G401.6 (cell line): Measurements from ENCODE around the gene UGGT1.

Experiments
- FAIRE-seq: peaks from 2 replicates; lab custom pipeline; 2012; peaks lifted over from hg19 to GRCh38; lab: Jason Lieb, UNC

UGGT1 gene

GRCh38 chr2:128108166-128108565 is 17.2 kb downstream of the UGGT1 start:
- FAIRE-seq = no peak

DNA sequence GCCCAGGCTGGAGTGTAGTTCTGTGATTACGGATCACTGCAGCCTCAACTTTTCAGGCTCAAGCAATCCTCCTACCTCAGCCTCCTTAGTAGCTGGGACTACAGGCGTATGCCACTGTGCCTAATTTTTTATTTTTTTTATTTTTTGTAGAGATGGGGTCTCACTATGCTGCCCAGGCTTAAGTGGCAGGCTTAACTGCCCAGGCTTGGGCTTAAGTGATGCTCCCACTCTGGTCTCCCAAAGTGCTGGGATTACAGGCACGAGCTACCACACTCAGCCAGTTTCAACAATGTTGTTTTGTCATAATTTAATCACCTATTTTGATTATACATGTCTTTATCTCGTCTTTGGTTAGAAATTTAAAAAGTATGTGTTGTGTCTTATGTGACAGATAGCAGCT is 18.2 kb downstream of the UGGT1 start:
- FAIRE-seq = no peak

DNA sequence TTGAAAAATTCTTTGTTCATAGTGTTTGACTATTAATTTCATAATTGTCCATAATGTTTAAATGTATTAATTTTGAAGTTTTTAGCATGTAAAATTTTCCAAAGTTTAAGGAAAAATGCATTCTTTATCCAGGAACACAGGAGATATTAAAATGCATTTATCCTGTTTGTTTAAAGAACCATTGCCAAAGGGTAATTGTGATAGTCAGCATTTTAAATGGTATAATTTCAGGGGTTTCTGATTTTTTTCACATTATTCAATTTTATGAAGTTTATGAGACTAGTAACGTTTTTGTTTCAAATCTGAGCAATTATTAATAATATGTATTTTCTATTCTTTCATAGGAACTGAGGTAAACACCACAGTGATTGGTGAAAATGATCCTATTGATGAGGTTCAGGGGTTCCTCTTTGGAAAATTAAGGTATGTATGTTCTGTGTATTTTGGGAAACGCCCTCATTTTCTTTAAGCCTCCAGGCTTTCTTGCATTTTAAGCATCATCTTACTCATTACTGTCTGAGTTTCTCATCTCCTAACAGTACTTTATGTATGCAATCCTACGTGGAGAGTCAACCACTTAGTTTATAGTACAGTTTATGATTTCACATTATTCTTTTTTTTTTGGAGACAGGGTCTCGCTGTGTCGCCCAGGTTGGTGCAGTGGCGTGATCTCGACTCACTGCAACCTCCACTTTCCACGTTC is 25.1 kb downstream of the UGGT1 start:
- no peak for FAIRE-seq

DNA sequence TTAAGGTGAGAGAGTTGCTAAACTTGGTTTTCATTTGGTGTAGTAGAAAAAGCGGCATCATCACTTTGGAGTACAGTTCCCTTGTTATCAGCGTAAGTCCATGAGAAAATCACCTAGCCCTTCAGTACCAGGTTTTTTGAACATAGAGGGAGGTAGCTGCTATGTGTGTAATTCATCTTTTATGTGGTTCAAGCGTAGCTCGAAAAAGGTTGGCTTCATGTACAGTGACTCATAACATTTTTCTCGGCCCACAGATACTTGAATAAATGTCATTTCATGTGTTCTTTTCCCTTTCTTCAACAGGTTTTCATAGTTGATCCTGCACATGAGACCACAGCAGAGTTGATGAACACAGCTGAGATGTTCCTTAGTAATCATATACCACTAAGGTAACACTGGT is 43.6 kb downstream of the UGGT1 start:
- no peak for FAIRE-seq

DNA sequence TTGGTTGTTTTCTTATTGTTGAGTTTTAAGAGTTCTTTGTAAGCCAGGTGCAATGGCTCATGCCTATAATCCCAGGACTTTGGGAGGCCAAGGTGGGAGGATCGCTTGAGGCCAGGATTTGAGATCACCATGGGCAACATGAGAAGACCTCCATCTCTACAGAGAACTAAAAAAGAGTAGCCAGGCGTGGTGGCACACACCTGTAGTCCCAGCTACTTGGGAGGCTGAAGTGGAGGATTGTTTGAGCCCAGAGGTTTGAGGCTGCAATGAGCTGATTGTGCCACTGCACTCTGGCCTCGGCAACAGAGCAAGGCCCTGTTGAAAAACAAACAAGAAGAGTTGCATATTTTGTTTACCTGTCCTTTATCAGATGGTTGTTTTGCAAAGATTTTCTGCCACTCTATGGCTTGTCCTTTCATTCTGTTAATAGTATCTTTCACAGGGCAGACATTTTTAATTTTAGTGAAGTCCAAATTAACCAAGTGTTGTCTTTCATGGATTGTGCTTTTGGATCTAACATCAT is 46.2 kb downstream of the UGGT1 start:
- FAIRE-seq = no peak

GRCh38 chr2:128139624-128140023 is 48.6 kb downstream of the UGGT1 start:
- FAIRE-seq = no peak

DNA sequence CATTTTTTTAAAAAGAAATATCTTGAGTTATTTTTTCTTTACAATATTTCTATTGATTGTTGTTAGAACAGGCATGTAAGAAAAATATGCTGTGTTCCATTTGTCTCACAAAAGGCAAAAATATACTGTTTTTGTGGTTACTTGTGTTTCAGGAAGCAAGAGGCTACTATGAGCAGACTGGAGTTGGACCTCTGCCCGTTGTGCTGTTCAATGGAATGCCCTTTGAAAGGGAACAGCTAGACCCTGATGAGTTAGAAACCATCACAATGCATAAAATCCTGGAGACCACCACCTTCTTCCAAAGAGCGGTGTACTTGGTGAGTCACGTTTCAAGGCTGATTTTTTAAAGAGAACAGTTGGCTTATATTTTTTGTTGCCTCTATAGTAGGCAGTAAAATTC is 54.7 kb downstream of the UGGT1 start:
- no peak for FAIRE-seq

- FAIRE-seq = no peak
Observed at GRCh38 chr2:128153786-128154185, 62.8 kb downstream of the UGGT1 start.

DNA sequence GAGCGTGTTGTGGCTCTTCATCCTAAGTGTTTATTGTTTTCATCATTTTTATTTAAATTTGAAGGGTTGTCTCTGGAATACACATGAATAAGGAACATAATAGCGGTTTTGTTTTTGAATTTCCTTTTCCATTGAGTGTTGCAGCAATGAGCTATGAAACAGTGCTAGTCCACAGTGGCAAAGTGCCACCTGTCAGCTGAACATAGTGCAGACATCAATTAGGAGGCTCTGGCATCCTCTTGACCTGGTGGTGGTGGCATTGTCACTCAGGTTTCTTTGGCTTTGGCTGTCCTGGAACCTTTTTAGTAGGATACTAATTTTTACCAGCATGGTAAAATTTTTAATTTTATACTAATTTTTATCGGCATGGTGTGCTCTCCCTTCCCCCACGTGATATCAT is 63.2 kb downstream of the UGGT1 start:
- FAIRE-seq = no peak

DNA sequence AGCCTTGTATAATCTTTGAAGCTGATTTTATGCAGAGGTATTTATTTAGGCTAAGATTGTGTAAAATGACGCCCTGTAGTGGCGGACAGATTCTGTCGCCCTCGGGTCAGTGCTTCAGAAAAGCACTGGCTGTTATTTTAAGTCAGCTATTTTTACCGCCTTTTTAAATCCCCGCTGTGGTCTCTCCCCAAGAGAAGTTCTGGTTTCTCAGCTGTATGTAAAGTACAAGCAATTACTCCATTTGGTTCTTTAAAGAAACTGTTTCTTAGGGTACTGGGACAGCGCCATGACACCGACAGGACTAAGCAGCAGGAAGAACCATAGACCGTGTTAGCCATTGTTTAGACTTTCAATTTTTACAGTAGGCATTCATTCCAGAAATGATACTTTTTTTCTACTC is 65.0 kb downstream of the UGGT1 start:
- no peak for FAIRE-seq

DNA sequence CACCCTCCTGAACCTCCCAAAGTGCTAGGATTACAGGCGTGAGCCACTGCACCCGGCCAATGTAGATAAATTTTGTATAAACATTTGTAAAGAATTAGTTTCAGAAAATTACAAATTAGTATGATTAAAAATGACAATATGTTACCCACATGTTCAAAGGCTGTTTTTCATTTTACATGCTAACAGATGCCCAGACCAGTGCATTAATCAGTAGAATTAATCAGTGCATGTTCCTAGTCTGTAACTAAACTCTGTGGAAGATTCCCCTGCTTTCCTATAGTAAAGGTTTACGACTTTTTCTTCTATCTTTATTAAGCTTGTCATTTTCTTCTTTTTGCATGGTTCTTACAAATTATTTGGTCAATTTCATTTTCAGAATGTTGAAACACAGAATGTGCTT is 65.8 kb downstream of the UGGT1 start:
- no peak for FAIRE-seq

GRCh38 chr2:128157644-128158043 is 66.6 kb downstream of the UGGT1 start:
- FAIRE-seq = no peak

DNA sequence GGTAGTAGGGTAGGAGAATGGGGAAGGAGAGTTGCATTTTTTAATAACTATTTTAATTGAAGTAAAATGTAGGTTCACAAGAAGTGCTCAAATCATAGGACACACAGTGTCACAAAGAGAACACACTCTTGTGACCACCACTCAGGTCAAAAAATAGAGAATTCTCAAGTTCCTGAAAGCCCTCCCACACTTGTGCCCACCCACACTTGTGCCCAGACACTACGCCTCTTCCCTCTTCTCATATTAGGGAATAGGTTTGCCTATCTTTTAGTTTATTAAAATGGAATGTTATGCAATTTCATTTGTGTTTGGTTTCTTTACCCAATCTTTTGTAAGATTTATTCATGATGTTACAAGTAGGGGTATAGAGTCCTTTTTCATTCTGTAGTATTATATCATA is 67.2 kb downstream of the UGGT1 start:
- FAIRE-seq = no peak

DNA sequence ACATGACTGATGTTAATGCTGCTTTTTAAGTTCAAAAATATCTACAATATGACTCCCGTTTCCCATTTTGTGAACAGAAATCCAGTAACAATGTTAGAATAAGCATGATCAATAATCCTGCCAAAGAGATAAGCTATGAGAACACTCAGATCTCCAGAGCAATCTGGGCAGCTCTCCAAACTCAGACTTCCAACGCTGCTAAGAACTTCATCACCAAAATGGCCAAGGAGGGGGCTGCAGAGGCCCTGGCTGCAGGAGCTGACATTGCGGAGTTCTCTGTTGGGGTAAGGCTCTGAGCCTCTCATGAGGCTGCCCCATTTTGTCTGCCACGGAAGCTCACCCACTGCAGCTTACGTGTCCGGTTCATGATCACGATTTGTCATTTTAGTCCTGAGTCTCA is 68.4 kb downstream of the UGGT1 start:
- FAIRE-seq = no peak

DNA sequence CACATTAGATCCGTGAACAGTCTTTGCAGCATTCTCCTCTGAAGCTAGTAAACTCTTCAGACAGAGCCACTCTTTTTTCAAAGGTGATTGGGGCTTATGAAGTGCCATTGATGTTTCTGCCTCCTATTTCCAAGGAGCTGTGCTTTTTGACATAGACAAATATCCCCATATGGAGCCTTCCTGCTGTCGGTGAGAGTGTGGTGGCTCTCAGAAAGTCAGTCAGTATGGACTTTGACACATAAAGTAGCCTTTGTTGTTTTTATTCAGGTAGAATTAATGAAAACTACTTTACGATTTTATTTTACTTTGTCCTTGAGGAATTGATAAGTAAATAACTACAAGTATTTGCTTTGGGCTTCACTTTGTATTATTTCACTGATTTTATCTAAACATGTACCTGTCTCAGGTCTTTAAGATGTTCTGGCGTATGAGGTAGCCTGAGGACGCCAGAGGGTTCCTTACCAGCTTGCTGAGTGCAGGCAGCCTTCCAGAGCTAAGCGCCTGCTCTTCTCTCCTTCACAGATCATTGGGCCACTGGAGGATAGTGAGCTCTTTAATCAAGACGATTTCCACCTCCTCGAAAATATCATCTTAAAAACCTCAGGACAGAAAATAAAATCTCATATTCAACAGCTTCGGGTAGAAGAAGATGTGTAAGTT is 69.7 kb downstream of the UGGT1 start:
- FAIRE-seq = no peak

DNA sequence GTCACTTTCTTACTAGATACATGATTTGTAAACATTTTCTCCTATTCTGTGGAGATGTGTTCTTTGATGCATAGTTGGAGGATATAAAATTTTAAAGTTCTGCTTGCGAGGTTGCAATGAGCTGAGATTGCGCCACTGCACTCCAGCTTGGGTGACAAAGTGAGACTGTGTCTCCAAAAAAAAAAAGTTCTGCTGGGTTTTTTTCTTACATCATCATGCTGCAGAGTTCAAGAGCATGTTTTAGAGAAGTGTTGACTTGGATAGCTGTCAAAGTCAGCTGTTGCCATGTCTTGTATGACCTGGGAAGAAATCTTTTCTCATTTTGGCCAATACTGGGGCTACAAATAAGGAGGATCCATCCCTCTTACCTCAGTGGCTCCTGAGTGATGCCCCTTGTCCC is 71.3 kb downstream of the UGGT1 start:
- FAIRE-seq = no peak

GRCh38 chr2:128164311-128164710 is 73.3 kb downstream of the UGGT1 start:
- no peak for FAIRE-seq

GRCh38 chr2:128166746-128167353 is 75.8 kb downstream of the UGGT1 start:
- FAIRE-seq = no peak

DNA sequence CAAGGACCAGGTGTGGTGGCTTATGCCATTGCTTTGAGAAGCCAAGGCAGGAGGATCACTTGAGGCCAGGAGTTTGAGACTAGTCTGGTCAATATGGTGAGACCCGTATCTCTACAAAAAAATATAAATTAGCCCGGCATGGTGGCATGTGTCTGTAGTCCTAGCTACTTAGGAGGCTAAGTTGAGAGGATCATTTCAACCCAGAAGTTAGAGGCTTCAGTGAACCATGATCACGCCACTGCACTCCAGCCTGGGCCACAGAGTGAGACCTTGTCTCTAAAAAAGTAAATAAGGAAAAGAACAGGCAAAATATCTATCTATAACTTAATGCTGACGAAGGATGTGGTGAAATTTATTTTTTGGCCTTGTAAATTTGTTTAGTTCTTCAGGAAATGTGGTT is 78.1 kb downstream of the UGGT1 start:
- FAIRE-seq = no peak

- no peak for FAIRE-seq
Observed at GRCh38 chr2:128169497-128169896, 78.5 kb downstream of the UGGT1 start.

- no peak for FAIRE-seq
Observed at GRCh38 chr2:128169933-128170709, 79.1 kb downstream of the UGGT1 start.

GRCh38 chr2:128170776-128171175 is 79.8 kb downstream of the UGGT1 start:
- FAIRE-seq = no peak

DNA sequence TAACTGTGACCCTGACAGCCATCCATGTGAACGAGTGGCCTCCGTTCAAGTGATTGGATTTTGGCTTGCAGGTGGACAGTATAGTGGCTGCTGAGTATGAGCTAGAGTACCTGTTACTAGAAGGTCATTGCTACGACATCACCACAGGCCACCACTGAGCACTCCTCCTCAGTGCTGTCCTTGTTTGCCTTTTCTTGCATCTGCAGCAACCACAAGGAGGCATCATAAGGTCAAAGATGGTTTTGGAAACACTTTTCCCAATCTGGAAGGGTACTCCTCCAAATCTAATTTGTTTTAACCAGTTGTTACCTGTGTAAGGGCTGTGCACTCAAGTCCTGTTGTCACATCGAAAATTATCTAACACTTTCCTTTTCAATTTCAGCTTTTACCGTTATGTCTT is 81.2 kb downstream of the UGGT1 start:
- no peak for FAIRE-seq
